NCI-H345 treated with DMSO at 0.1 percent for 48 hours (cell line): ENCODE measurements around the gene ANKMY1.

ENCODE experiments used
- DNase-seq: peaks from one replicate; lab custom pipeline; 2025; ENCODE audit not compliant: unreplicated experiment; lab: John Stamatoyannopoulos, UW

Gene ANKMY1

GRCh38 chr2:240557808-240558207 lies at the start of gene ANKMY1:
ANKMY1 (minus strand) TSS chr2:240557988; CDS start chr2:240557335, 653 bp downstream.
- DNase-seq: peak; percentile 26

GRCh38 chr2:240605867-240606743 lies 48.3 kb upstream of the ANKMY1 start:
- DNase-seq: no peak

GRCh38 chr2:240604939-240605716 lies 47.3 kb upstream of the ANKMY1 start:
- DNase-seq: no peak

GRCh38 chr2:240604291-240604938 lies 46.6 kb upstream of the ANKMY1 start:
- no peak for DNase-seq

GRCh38 chr2:240603846-240604245 lies 46.1 kb upstream of the ANKMY1 start:
- DNase-seq: no peak

- DNase-seq: no peak
Observed at GRCh38 chr2:240603081-240603835, 45.5 kb upstream of the ANKMY1 start.

- no peak for DNase-seq
Observed at GRCh38 chr2:240602266-240603050, 44.7 kb upstream of the ANKMY1 start.

- no peak for DNase-seq
Observed at GRCh38 chr2:240601831-240602160, 44.0 kb upstream of the ANKMY1 start.

GRCh38 chr2:240601061-240601830 lies 43.5 kb upstream of the ANKMY1 start:
- no peak for DNase-seq

- no peak for DNase-seq
Observed at GRCh38 chr2:240600451-240600961, 42.7 kb upstream of the ANKMY1 start.

GRCh38 chr2:240599141-240599583 lies 41.4 kb upstream of the ANKMY1 start:
- DNase-seq: no peak

GRCh38 chr2:240598311-240598911 lies 40.6 kb upstream of the ANKMY1 start:
- no peak for DNase-seq

- no peak for DNase-seq
Observed at GRCh38 chr2:240597419-240598181, 39.8 kb upstream of the ANKMY1 start.

- DNase-seq: no peak
Observed at GRCh38 chr2:240597054-240597418, 39.2 kb upstream of the ANKMY1 start.

- DNase-seq: no peak
Observed at GRCh38 chr2:240596491-240596931, 38.7 kb upstream of the ANKMY1 start.

GRCh38 chr2:240596080-240596460 lies 38.3 kb upstream of the ANKMY1 start:
- no peak for DNase-seq

GRCh38 chr2:240595381-240596079 lies 37.7 kb upstream of the ANKMY1 start:
- no peak for DNase-seq
